GM21786 (cell line): ENCODE results near the gene RNF14.

Experiments used
- ATAC-seq: cut with Tn5 transposase; IDR thresholded peaks from one replicate; pipeline ENCODE4 v1.9.1; 2021; ENCODE audit not compliant: unreplicated experiment

Gene RNF14

DNA sequence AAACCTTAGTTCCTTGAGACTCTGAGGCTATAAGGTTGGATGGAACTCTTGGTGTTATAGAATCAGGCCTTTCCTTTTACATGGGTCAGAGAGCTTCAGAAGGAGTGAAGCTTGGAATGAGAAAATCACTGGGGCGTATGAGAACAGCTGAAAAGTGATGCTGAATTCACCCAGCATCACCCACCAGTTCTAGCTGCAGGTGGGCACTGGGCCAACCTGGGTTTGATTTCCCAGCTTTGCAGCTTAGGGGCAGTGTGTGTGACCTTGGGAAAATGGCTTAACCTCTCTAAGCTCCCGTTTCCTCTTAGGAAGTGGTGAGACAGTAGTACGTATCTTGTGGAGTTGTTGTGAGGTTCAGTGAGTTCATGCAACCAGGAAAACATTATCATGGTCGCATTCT lies 21.6 kb upstream of the RNF14 start:
- no peak for ATAC-seq

DNA sequence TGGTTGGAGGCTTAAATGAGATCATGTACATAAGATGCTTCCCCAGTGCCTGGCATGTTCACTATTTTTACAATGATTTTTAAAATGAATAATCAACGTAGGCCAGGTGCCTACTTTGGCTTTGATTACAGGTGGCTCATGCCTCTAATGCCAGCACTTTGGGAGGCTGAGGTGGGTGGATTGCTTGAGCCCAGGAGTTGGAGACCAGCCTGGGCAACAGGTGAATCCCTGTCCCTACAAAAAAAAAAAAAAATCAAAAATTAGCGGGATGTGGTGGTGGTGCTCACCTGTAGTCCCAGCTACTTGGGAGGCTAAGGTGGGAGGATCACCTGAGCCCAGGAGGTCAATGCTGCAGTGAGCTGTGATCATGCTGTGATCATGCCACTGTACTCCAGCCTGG lies 20.1 kb upstream of the RNF14 start:
- no peak for ATAC-seq

DNA sequence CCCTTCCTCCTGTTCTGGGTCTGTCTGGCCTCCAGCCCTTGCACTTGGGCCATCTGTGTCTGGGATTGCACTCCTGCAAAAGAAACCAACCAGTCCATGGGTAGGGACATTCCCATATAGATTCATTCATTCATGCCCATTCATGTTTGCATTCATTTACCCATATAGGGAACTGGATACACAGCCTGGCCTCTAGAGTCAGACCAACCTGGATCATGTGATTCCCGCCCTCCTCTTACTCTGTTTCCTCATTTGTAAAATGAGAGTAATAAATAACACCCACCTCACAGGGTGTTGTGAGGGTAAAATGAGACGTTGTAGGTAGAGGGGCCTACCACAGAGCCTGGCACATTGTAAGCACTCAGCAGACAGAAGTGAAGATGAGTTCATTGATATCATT lies 19.4 kb upstream of the RNF14 start:
- ATAC-seq, result no peak

DNA sequence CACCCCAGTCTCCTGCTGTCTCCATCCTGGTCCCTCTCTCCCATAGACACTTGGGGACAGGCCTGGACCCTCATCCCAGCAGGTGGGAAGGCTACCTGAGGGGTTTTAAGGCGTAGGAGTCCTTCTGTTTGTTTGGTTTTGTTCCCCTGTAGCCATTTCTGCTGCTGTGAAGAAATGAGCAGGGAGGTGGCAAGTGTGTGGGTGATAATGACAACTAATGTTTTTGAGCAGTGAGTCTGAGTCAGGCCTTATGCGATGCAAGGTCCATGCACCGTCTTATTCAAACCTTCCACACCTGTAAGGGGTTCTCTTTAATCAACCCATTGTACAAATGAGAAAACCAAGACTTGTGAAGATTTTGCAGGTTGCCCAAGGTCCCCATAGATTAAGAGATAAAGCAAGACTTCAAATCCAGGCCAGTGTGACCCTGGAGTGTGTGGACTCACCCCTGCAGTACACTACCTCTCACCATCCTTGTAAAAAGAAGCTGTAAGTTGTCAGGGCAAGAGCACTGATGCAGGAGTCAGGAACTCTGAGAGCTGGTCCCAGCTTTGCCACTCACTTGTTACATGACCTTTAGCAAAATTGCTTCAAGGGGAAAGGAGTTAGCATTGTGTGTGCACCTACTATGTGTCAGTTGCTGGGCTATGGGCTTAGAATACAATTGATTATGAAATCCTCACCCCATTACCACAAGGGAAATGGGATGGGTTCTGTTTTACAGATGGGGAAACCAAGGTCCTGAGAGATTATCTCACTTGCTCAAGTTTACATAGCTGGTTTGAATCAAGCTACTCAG lies 18.5 kb upstream of the RNF14 start:
- no peak for ATAC-seq

DNA sequence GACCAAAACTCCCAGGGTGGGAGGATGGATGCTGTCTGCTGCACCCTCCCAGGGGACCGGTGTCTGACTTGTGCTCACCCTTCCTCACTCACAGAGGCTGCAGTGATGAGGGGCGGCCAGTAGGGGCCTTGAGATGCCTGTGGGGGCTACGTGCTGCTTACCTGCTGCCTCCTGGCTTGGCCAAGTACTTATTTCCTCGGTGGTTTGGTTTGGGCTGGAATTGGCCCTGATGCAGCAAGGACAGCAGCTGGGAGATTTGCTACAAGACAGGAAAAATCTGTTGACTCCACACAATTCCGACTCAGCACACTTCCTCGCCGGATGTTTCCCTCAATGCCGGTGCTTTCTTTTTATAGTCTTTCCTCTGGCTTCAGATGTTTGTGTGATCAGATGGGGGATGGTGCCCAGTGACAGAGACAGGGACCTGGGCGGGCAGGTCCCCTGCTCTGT lies 17.5 kb upstream of the RNF14 start:
- no peak for ATAC-seq

DNA sequence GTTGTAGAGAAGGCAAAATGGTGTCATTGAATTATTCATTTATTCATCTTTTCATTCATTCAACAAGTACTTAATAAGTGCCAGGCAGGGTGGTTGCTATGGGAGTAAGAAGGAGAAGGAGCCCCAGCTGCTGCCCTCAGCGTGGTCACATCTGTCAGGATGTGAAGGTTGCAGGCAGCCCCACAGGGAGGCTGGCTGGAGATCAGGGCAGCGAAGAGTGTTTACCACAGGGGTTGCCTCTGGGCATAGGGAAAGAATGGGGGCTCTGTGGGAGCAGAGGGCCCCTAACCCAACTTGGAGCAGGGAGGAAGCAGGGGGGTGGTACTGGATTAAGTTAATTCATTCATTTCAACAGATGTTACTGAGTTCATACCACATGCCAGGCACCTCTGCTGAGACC lies 16.9 kb upstream of the RNF14 start:
- no peak for ATAC-seq

DNA sequence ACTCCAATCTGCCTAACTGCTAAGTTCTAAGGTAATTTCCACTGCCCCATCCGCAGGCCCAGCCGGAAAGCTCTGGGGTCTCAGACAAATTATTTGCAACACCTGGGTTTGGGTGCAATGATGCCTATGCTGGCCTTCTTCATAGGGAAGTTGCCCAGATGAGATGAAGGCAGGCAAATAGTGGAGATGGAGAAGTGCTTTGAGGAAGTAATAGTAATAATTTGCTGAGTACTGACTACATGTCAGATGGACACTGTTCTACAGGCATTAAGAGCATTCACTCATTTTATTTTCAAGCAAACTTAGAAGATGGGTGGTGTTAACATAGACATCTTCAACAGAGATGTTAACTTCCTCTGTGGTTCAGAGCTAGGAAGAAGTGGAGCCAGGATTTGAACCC lies 14.7 kb upstream of the RNF14 start:
- no peak for ATAC-seq

DNA sequence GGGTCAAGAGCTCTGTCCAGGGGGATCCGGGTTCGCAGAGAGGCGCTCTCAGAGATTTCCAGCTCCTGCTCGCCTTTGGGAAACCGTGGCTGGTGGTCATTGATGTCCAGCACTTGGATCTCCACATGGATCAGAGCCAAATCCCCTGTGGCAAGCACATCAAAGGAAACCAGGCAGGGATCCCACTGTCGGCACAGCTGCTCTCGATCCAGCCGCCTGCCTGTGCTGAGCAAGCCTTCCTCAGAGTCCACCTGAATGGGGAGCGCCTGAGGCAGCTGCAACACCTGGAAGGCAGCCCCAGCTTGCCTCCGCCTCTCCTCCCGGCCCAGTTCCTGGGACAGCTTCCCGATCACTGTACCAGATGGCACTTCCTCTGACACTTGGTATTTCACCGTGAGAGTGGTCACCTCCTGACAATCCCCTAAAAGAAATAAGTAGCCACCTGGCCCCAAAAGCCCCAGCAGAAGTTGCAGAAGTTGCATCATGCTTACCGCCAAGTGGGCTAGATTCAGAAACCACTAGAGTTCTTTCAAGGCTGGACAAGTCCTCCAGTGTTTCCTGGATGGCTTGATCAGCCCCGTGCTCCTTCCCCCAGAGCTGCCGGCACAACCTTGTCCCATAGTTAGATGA lies 11.4 kb upstream of the RNF14 start:
- ATAC-seq, result no peak

DNA sequence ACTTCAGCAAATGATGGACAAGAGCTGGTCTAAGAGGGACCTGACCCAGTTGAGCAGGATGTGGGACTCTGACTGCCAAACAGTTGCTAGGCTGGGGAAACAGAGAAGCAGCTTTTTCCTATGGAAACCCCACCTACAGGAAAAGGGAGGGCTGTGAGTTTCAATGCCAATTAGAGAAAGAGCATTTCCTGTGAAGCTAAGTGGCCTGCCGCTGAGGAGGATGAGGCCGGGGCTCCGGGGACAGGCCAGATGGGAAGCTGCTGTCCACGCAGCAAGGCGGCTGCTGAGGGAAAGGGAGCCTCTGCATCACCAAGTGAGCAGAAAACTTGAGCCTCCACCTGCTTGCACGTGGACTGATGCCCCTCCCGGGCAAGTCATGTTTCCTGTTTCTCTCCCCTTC lies 10.8 kb upstream of the RNF14 start, which contains the start of gene PCDH12:
Gene PCDH12, minus strand, starts transcription at position 90 of the 400 bp plus-strand sequence. CDS start 351 bp downstream, outside the sequence.
- ATAC-seq, result no peak

DNA sequence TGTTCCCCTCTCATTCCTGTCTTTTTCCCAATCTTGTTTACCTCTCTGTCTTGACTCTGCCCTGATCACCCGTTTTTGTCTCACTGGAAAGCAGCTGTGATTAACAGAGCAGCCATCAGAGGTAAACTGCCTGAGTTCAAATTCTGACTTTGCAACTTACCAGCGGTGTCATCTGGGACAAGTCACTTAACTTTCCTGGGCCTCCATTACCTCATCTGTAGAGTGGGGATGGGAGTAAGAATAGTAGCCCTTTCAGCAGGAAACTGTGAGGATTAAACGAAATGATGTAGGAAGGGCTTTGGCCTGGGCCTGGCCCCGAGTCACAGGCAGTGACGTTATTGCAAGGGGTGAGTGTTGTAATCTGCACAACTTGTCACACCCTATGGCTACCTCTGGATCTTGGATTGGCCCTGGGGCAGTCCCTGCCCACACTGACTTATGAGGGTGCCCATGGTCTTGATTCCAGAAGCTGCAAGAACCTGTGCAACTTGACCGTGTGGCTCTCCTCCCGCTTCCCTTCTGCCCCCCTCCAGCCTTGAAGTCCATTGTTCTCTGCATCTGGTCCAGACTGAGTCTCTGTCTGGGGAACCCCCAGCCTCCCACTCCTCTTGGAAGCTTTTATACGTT lies 10.2 kb upstream of the RNF14 start:
- ATAC-seq, result no peak

DNA sequence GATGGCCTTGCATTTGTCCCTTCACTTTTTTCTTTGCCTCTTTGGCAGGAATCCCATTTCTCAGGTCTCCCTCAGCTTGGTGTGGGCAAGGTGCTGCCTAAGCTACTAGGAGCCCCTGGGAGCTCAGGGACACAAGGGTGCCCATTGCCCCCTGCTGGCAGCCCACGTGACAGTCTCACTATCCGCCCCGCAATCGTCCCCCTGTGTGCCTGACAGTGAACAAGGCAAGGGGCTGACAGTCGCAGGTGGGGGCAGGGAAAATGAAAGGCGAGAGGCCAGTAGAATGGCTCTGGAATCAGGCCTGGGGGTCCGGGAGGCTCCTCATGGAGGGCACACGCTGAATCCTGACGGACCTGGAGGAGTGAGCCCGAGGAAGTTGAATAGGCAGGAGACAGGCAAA lies 8.9 kb upstream of the RNF14 start:
- ATAC-seq, result no peak

DNA sequence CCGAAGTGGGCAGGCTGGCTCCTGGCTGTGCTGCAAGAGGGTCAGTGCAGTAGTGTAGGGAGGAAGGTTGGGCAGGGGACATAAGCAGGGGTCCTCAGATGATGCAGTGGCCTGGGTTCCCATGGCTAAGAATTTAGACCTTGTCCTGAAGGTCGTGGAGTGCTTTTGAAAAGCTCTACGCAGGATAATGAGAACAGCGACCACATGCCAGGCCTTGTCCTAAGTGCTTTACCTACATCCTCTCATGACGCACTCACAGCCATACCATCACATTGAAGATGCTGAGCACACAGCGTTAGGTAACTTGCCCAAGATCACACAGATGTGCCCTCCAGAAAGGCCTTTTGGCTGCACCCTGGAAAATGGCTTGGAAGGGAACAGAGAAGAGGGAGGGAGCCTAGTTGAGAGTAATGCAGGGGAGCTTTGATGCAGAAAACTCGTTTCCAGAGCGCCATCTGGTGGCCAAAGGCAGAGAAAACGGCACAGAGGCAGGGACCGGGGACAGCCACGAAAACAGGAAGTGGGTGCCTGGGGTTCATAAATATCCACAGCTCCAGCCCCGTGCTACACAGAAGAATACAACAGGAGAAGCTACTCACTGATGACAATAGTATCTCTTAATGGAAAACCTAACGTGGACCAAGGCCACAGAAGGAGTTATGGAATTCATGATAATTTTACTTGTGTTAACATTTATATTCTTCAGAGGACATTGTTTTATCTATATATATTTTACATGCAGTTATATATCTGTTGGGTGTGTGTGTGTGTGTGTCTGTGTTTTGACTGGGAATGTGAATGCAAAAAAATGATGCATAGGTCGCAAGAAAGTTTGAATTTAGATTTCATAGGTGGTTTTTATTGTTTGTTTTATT lies 8.2 kb upstream of the RNF14 start:
- peak; percentile 94 for ATAC-seq

DNA sequence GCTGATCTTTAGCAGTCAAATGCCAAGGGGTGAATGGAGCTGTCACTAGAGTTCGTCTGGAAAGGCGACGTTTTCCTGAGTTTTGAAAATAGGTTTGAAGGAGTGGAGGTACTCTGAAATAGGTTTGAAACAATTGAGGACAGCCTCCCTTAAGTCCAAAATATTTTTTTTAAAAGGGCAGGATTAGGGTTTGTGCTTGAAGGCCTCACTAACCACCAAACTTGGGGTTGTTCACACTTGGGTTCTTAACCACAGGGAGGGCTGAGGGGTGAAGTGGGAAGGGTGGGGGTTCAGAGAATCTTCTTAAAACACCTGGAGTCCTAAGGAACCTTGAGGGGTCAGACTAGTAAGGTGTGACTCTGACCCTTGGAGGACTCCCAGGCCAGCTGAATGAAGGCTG lies 7.4 kb upstream of the RNF14 start:
- ATAC-seq, result no peak

DNA sequence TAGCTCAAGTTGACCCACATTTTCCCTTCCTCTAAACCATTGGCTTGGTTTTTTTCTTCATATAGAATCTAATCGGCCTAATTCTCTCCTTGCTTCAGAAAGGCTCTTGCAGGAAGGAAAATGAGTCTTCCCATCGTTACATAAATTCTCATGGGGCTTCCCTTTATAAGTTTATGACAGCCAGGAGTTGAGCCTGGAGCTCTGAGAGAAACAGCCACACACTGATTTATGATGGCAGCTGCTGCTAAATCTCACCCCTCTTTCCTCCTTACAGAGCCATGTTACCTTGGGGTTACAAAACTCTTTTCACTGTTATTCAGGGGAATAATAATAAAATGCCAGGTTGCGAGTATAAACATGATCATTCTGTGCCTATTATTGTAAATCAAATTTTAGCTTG lies 5.2 kb upstream of the RNF14 start:
- no peak for ATAC-seq

DNA sequence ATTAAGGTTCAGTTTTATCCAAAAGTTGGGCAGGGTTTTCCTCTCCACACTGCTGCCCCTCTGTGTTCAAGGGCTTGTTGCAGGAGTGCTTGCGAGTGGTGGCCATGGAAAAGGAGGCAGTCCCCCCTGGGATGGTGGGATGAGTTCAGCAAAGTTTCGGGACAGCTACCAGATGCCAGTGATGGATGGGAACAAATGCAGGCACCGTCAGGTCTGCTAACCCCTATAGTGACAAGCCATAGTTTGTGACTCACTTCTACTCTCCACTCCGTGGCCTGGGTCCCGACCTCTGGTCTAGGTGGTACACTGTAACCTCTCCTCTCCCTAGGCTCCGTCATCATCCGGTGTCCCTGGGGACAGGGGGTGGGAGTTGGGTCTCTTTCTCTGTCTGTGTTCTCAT lies 3.8 kb upstream of the RNF14 start:
- ATAC-seq, result no peak

DNA sequence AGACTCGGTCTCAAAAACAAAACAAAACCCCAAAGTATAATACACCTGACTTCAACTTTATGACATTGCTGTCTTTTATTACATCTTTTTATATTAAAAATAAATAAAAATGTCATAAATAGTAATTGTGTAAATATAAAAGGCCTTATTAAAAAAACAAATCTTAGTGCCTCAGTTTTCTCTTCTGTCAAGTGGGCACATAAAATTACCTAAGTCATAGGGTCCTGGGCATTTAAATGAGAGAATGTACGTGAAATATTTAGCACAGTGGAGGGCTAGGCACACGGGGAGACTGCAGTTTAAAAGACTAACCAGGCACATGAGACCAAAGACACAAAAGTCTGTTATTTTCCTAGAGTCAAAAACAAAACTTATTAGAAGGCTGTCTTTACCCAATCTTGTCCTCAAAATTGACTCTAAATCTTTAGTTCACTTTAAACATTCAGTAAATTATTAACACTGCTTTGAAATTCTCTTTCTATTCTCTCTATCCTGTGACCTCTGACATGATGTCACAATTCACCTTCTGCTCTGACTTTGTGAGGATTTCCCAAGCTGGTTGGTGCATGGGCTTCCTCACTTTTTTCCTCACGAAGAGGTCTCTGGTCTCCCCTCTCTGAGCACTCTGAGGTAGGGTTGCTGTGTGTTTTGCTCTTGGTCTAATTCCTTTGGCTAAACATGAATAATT lies 2.5 kb upstream of the RNF14 start:
- ATAC-seq, result no peak

DNA sequence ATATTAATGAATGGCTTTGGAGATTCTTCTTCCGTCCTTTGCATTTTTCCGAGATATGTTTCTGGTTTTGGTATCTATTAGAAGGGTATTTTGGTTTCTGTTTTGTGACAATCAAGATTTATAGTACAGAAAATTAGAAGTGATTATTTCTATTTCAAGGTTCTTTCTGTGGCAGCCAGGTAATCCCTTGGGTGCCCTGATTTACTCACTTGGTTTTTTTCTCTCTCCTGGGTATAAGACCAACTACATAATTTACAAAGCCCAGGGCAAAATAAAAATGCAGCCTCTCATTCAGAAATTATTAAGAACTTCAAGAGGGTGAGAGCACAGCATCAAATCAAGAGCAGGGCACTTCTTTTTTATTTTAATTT lies 2.0 kb upstream of the RNF14 start:
- ATAC-seq, result no peak

DNA sequence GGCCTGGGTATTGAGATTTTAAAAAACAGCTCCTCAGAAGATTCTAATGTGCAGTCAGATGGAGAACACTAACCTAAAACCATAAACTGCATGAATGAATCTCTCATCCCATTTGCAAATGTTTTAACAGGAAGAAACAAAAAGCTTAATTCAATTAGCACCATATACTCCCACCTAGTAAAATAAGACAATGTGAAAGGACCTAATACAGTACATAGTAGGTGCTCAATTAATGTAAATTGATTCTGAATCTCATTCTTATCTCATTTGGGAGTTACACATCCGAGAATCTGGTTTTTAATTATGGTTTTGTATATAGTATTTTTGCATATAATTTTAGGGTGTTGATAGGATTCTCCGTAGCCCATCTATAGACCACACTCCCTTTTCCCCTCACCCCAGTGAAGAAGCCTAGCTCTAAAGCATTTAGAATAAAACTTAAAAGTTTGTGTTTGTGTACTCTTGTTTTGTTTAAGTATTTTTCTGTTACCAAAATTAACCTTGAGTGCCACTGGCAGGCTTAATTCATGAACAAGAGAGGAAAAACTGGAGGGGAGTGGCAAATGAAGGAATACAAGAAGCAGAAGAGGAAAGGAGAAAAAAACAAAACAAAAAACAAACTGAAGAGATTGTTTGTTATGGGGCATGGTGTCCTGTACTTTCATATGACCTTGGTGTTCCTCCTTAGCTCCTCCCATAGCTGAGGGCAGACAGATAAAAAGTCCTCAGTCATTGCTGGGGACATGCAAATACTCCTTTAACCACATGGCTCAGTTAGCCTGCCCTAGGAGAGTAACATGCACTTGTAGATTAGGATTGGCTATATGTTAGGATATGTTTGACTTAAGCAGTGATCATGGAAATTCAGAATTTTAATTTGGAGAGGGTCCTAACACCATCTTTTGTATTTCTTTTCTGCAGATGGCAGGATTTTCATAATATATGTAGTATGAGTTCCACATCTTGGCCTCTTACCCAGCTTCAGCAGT lies 1.2 kb downstream of the RNF14 start:
- peak; percentile 61 for ATAC-seq

DNA sequence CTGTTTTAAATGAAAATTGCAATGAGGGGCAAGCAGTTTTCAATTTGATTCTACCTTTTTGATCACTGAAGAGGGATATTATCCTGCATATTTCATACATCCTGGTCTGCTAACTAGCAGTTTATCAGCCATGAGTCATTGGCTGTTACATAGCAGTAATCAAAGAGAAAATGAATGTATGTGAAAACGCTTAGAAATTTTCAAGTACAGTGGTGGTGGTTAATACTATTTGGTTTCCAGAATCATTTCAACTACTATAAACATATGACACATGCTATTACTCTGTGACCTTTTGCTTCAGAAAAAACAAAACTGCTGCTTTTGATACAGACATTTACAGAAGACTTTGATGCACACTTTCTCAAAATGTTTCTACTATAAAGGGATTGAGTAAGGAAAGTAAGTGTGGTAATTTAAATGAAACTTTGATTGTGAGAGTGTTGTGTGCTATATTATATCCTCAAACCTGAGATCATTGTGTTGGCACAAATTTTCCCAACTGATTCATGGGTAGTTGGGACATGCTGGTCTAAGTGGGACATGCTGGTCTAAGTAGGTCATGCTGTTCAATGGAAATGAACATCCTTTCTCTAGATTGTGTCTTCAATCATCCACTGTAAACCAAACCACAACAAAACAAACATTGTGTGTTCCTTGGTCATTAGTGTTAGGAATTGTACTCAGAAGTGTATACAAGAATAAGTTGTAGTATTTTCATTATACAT lies 5.1 kb downstream of the RNF14 start:
- no peak for ATAC-seq
